ENCODE data around the gene DACT1.

DACT1 gene

GRCh38 chr14:58667900-58668299, 30.1 kb downstream of the DACT1 start:
- TF ChIP-seq ZNF274 (IDR thresholded peaks at IDR 0.05; ENCODE audit: low read depth, low read length): no peak
- no peak overlapping the region for H3K4me3 ChIP-seq (ENCODE audit: low read length)

GRCh38 chr14:58668848-58669480, 31.2 kb downstream of the DACT1 start:
- H3K4me3 ChIP-seq (ENCODE audit: low read length): no peak overlapping the region
- TF ChIP-seq ZNF274 (IDR thresholded peaks at IDR 0.05; ENCODE audit: low read depth, low read length): no peak

- TF ChIP-seq ZNF274 (IDR thresholded peaks at IDR 0.05; ENCODE audit: low read depth, low read length): no peak
Observed at GRCh38 chr14:58669556-58670200, 31.9 kb downstream of the DACT1 start.

GRCh38 chr14:58671024-58671423, 33.3 kb downstream of the DACT1 start:
- no peak for TF ChIP-seq ZNF274 (IDR thresholded peaks at IDR 0.05; ENCODE audit: low read depth, low read length)
- H3K4me3 ChIP-seq (ENCODE audit: low read length): no peak overlapping the region

More at GRCh38 chr14:58669556-58670200, 31.9 kb downstream of the DACT1 start:
- H3K4me3 ChIP-seq (ENCODE audit: low read length): no peak overlapping the region

- TF ChIP-seq ZNF274 (IDR thresholded peaks at IDR 0.05; ENCODE audit: low read depth, low read length): no peak
- H3K4me3 ChIP-seq (ENCODE audit: low read length): no peak overlapping the region
Observed at GRCh38 chr14:58671436-58671835, 33.7 kb downstream of the DACT1 start.

- no peak overlapping the region for H3K4me3 ChIP-seq (ENCODE audit: low read length)
- TF ChIP-seq ZNF274 (IDR thresholded peaks at IDR 0.05; ENCODE audit: low read depth, low read length): no peak
Observed at GRCh38 chr14:58673722-58674121, 36.0 kb downstream of the DACT1 start.

GRCh38 chr14:58677001-58677400, 39.2 kb downstream of the DACT1 start:
- H3K4me3 ChIP-seq (ENCODE audit: low read length): no peak overlapping the region
- no peak for TF ChIP-seq ZNF274 (IDR thresholded peaks at IDR 0.05; ENCODE audit: low read depth, low read length)

GRCh38 chr14:58677517-58677916, 39.8 kb downstream of the DACT1 start:
- no peak overlapping the region for H3K4me3 ChIP-seq (ENCODE audit: low read length)
- no peak for TF ChIP-seq ZNF274 (IDR thresholded peaks at IDR 0.05; ENCODE audit: low read depth, low read length)

GRCh38 chr14:58677996-58678395, 40.2 kb downstream of the DACT1 start:
- H3K4me3 ChIP-seq (ENCODE audit: low read length): no peak overlapping the region
- TF ChIP-seq ZNF274 (IDR thresholded peaks at IDR 0.05; ENCODE audit: low read depth, low read length): no peak

- no peak overlapping the region for H3K4me3 ChIP-seq (ENCODE audit: low read length)
- TF ChIP-seq ZNF274 (IDR thresholded peaks at IDR 0.05; ENCODE audit: low read depth, low read length): no peak
Observed at GRCh38 chr14:58680698-58681097, 42.9 kb downstream of the DACT1 start.

- no peak overlapping the region for H3K4me3 ChIP-seq (ENCODE audit: low read length)
- no peak for TF ChIP-seq ZNF274 (IDR thresholded peaks at IDR 0.05; ENCODE audit: low read depth, low read length)
Observed at GRCh38 chr14:58687232-58687795, 49.6 kb downstream of the DACT1 start.

GRCh38 chr14:58690801-58691516, 53.2 kb downstream of the DACT1 start:
- TF ChIP-seq ZNF274 (IDR thresholded peaks at IDR 0.05; ENCODE audit: low read depth, low read length): no peak
- H3K4me3 ChIP-seq (ENCODE audit: low read length): no peak overlapping the region

GRCh38 chr14:58693048-58693447, 55.3 kb downstream of the DACT1 start:
- no peak for TF ChIP-seq ZNF274 (IDR thresholded peaks at IDR 0.05; ENCODE audit: low read depth, low read length)
- no peak overlapping the region for H3K4me3 ChIP-seq (ENCODE audit: low read length)

GRCh38 chr14:58695514-58695913, 57.8 kb downstream of the DACT1 start:
- no peak overlapping the region for H3K4me3 ChIP-seq (ENCODE audit: low read length)
- TF ChIP-seq ZNF274 (IDR thresholded peaks at IDR 0.05; ENCODE audit: low read depth, low read length): no peak

Data from GM08714 (cell line).